Measurements from ENCODE around the gene TEDC2. TPM values are rescaled to one million over a fixed set of nuclear protein-coding genes. Genes with fewer than 3 reads are reported as not detected.
A peak's percentile ranks its signal among the peaks of the same experiment; 100 is the strongest.

Gene TEDC2
- total and polyA plus RNA-seq, 3 experiments from 2014 or later = 0.56 to 34.2 (median 32.1) TPM

GRCh38 chr16:2497116-2497630, 37.3 kb downstream of the TEDC2 start:
- no peak for DNase-seq
- H3K27me3 Mint-ChIP-seq = no peaks in the 10 kb centered on the region
- H3K4me1 Mint-ChIP-seq = no peaks in the 10 kb centered on the region
- H3K9me3 Mint-ChIP-seq = no peaks in the 10 kb centered on the region
- ChIA-PET CTCF (interaction anchor here (2.1 kb wide), 1 partner anchor 302 kb away, joined by 5 read pairs; no protein-coding TSS in a partner anchor), POLR2A (no interaction called here)
- H3K36me3 Mint-ChIP-seq = peaks cover 0 to 23% (median 2%) of the 10 kb centered on the region in 3 donors
- no peaks in the 10 kb centered on the region for H3K27me3 ChIP-seq (ENCODE audit: insufficient read depth, low read length, poor library complexity, severe bottlenecking)
- peak overlapping the region in 2 of 8 donors; percentile 10 to 80 for H3K27ac Mint-ChIP-seq
- no peaks in the 10 kb centered on the region for H3K9me3 ChIP-seq (ENCODE audit: low read length)
- H3K36me3 ChIP-seq (ENCODE audit: insufficient read depth, low read length) = no peaks in the 10 kb centered on the region
- peaks cover 8% of the 10 kb centered on the region for H3K4me1 ChIP-seq (ENCODE audit: insufficient read depth, low read length)
- no peak overlapping the region for H3K4me3 Mint-ChIP-seq
- no peak overlapping the region for H3K4me3 ChIP-seq (ENCODE audit: low read length)
- H3K27ac ChIP-seq (ENCODE audit: low read depth, low read length) = peak overlapping the region; percentile 33

GRCh38 chr16:2497695-2498484, 38.0 kb downstream of the TEDC2 start:
- Mint-ChIP-seq H3K9me3 (no peaks in the 10 kb centered on the region), H3K4me3 (no peak overlapping the region), H3K27me3 (no peaks in the 10 kb centered on the region), H3K36me3 (peaks cover 0 to 23% (median 0%) of the 10 kb centered on the region in 3 donors), H3K27ac (peak overlapping the region in 2 of 8 donors; percentile 10 to 80), H3K4me1 (no peaks in the 10 kb centered on the region)
- DNase-seq = no peak
- H3K36me3 ChIP-seq (ENCODE audit: insufficient read depth, low read length) = no peaks in the 10 kb centered on the region
- POLR2A ChIA-PET = no interaction called here
- H3K9me3 ChIP-seq (ENCODE audit: low read length) = no peaks in the 10 kb centered on the region
- no peaks in the 10 kb centered on the region for H3K27me3 ChIP-seq (ENCODE audit: insufficient read depth, low read length, poor library complexity, severe bottlenecking)
- H3K27ac ChIP-seq (ENCODE audit: low read depth, low read length) = peak overlapping the region; percentile 33
- CTCF ChIA-PET = interaction anchor here (2.1 kb wide), 1 partner anchor 303 kb away, joined by 5 read pairs; no protein-coding TSS in a partner anchor
- no peak overlapping the region for H3K4me3 ChIP-seq (ENCODE audit: low read length)
- H3K4me1 ChIP-seq (ENCODE audit: insufficient read depth, low read length) = peaks cover 8% of the 10 kb centered on the region

GRCh38 chr16:2498531-2499253, 38.8 kb downstream of the TEDC2 start:
- CTCF ChIA-PET = interaction anchor here (2.1 kb wide), 1 partner anchor 304 kb away, joined by 5 read pairs; no protein-coding TSS in a partner anchor
- DNase-seq = no peak
- Histone ChIP-seq H3K4me1 (ENCODE audit: insufficient read depth, low read length) (peaks cover 8% of the 10 kb centered on the region), H3K9me3 (ENCODE audit: low read length) (no peaks in the 10 kb centered on the region), H3K27me3 (ENCODE audit: insufficient read depth, low read length, poor library complexity, severe bottlenecking) (no peaks in the 10 kb centered on the region), H3K36me3 (ENCODE audit: insufficient read depth, low read length) (no peaks in the 10 kb centered on the region), H3K27ac (ENCODE audit: low read depth, low read length) (no peak overlapping the region), H3K4me3 (ENCODE audit: low read length) (no peak overlapping the region)
- H3K27me3 Mint-ChIP-seq = no peaks in the 10 kb centered on the region
- H3K9me3 Mint-ChIP-seq = no peaks in the 10 kb centered on the region
- POLR2A ChIA-PET = no interaction called here
- H3K36me3 Mint-ChIP-seq = peaks cover 0 to 23% (median 0%) of the 10 kb centered on the region in 3 donors
- no peaks in the 10 kb centered on the region for H3K4me1 Mint-ChIP-seq
- H3K27ac Mint-ChIP-seq = no peak overlapping the region
- no peak overlapping the region for H3K4me3 Mint-ChIP-seq

GRCh38 chr16:2499454-2499853, 39.5 kb downstream of the TEDC2 start:
- H3K9me3 Mint-ChIP-seq = no peaks in the 10 kb centered on the region
- DNase-seq = no peak
- H3K27me3 Mint-ChIP-seq = no peaks in the 10 kb centered on the region
- ChIA-PET CTCF (interaction anchor here (2.1 to 2.8 kb wide), 2 partner anchors 305 kb away, joined by 5 to 28 read pairs; no protein-coding TSS in a partner anchor), POLR2A (no interaction called here)
- no peaks in the 10 kb centered on the region for H3K4me1 Mint-ChIP-seq
- Histone ChIP-seq H3K9me3 (ENCODE audit: low read length) (no peaks in the 10 kb centered on the region), H3K27ac (ENCODE audit: low read depth, low read length) (no peak overlapping the region), H3K27me3 (ENCODE audit: insufficient read depth, low read length, poor library complexity, severe bottlenecking) (no peaks in the 10 kb centered on the region), H3K36me3 (ENCODE audit: insufficient read depth, low read length) (no peaks in the 10 kb centered on the region), H3K4me1 (ENCODE audit: insufficient read depth, low read length) (peaks cover 8% of the 10 kb centered on the region), H3K4me3 (ENCODE audit: low read length) (no peak overlapping the region)
- peaks cover 0 to 23% (median 0%) of the 10 kb centered on the region in 3 donors for H3K36me3 Mint-ChIP-seq
- H3K27ac Mint-ChIP-seq = no peak overlapping the region
- no peak overlapping the region for H3K4me3 Mint-ChIP-seq

- H3K27me3 Mint-ChIP-seq = no peaks in the 10 kb centered on the region
- Histone ChIP-seq H3K27me3 (ENCODE audit: insufficient read depth, low read length, poor library complexity, severe bottlenecking) (no peaks in the 10 kb centered on the region), H3K36me3 (ENCODE audit: insufficient read depth, low read length) (no peaks in the 10 kb centered on the region), H3K4me1 (ENCODE audit: insufficient read depth, low read length) (peaks cover 8% of the 10 kb centered on the region), H3K9me3 (ENCODE audit: low read length) (no peaks in the 10 kb centered on the region), H3K27ac (ENCODE audit: low read depth, low read length) (no peak overlapping the region), H3K4me3 (ENCODE audit: low read length) (no peak overlapping the region)
- DNase-seq = no peak
- no peaks in the 10 kb centered on the region for H3K4me1 Mint-ChIP-seq
- H3K9me3 Mint-ChIP-seq = no peaks in the 10 kb centered on the region
- peaks cover 0 to 23% (median 0%) of the 10 kb centered on the region in 3 donors for H3K36me3 Mint-ChIP-seq
- ChIA-PET POLR2A (no interaction called here), CTCF (interaction anchor here (0.8 to 2.8 kb wide), 7 partner anchors 13 to 359 kb away, joined by 3 to 28 read pairs (median 3); partner anchors contain the start of genes ABCA3 and CCNF)
- H3K4me3 Mint-ChIP-seq = no peak overlapping the region
- H3K27ac Mint-ChIP-seq = no peak overlapping the region
These were observed 40.1 kb downstream of the TEDC2 start for GRCh38 chr16:2499890-2500429.

DNA sequence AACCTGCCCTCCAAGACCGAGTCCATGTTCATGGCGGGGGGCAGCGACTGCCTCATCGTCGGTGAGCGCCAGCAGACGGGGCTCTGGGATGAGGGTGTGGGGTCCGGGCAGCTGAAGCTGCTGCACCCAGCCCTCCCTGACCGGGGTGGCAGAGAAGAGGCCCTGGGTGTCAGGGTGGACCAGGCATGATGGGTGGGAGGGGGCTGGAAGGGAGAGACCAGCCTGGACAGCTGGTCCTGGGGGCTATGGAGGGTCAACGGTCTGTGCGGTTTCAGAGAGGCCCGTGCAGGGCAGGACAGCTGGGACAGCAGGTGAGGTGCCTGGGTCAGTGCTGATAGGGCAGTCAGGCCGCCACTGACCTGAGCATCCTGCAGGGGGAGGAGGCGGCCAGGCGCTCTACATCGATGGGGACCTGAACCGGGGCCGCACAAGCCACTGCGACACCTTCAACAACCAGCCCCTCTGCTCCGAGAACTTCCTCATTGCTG, 40.6 kb downstream of the TEDC2 start:
- Mint-ChIP-seq H3K27ac (no peak overlapping the region), H3K4me3 (no peak overlapping the region), H3K27me3 (no peaks in the 10 kb centered on the region), H3K9me3 (no peaks in the 10 kb centered on the region), H3K36me3 (peaks cover 0 to 22% (median 0%) of the 10 kb centered on the region in 3 donors), H3K4me1 (no peaks in the 10 kb centered on the region)
- Histone ChIP-seq H3K27ac (ENCODE audit: low read depth, low read length) (no peak overlapping the region), H3K4me3 (ENCODE audit: low read length) (no peak overlapping the region), H3K4me1 (ENCODE audit: insufficient read depth, low read length) (peaks cover 8% of the 10 kb centered on the region), H3K9me3 (ENCODE audit: low read length) (no peaks in the 10 kb centered on the region), H3K36me3 (ENCODE audit: insufficient read depth, low read length) (no peaks in the 10 kb centered on the region), H3K27me3 (ENCODE audit: insufficient read depth, low read length, poor library complexity, severe bottlenecking) (no peaks in the 10 kb centered on the region)
- ChIA-PET CTCF (interaction anchor here (0.6 to 2.8 kb wide), 15 partner anchors 8 to 360 kb away, joined by 3 to 28 read pairs (median 3); partner anchors contain the start of genes ABCA3, CCNF, CEMP1 and TEDC2), POLR2A (interaction anchor here (1.3 kb wide), 1 partner anchor 306 kb away, joined by 3 read pairs; no protein-coding TSS in a partner anchor)
- no peak for DNase-seq

DNA sequence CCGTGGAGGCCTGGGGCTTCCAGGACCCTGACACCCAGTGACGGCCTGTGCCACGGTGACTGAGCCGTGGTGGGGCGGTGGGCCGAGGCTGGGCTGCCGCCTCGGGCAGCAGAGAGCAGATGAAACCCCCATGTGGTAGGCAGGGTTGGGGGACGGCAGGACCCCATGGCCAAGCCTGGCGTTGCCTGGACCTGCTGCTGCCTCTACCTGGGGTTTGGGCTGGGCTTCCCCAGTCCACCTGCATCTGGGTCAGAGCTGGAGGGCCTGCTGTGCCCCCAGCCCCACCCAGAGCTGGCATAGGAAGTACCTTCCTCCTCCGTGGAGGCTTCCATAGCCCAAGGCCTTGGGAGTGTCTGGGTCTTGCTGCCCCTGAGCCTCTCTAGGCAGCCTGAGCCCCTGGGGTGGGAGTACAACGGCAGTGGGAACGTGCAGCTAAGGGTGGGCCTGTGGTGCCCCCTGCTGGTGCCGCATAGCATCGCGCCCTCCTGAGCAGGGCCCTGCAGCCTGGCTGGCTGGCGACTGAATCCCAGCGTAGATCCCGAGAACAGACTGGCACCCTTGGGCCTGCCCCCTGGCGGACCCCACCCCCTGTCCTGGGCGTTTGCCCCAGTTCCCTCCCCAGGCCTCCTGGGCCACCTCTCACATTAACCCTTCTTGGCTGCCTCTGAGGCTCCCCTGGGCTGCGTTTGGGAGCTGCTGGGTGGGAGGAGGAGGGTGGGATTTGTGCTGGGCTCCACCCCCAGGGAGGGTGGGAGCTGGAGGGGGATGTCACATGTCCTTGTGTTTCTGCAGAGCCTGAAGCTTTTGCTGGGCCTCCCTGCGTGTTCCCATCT, 41.2 kb downstream of the TEDC2 start:
- Histone ChIP-seq H3K4me3 (ENCODE audit: low read length) (no peak overlapping the region), H3K36me3 (ENCODE audit: insufficient read depth, low read length) (no peaks in the 10 kb centered on the region), H3K27me3 (ENCODE audit: insufficient read depth, low read length, poor library complexity, severe bottlenecking) (no peaks in the 10 kb centered on the region), H3K9me3 (ENCODE audit: low read length) (no peaks in the 10 kb centered on the region), H3K4me1 (ENCODE audit: insufficient read depth, low read length) (peaks cover 8% of the 10 kb centered on the region), H3K27ac (ENCODE audit: low read depth, low read length) (no peak overlapping the region)
- ChIA-PET POLR2A (interaction anchor here (0.6 to 1.3 kb wide), 2 partner anchors 101 to 307 kb away, joined by 3 read pairs; no protein-coding TSS in a partner anchor), CTCF (interaction anchor here (0.6 to 2.8 kb wide), 19 partner anchors 9 to 360 kb away, joined by 3 to 28 read pairs (median 3); partner anchors contain the start of genes ABCA3, CCNF, CEMP1 and TEDC2)
- H3K4me1 Mint-ChIP-seq = no peaks in the 10 kb centered on the region
- peak overlapping the region in 1 of 8 donors; percentile 72 for H3K27ac Mint-ChIP-seq
- DNase-seq = peak; percentile 70 to 85 (median 72)
- no peaks in the 10 kb centered on the region for H3K27me3 Mint-ChIP-seq
- no peaks in the 10 kb centered on the region for H3K9me3 Mint-ChIP-seq
- no peak overlapping the region for H3K4me3 Mint-ChIP-seq
- H3K36me3 Mint-ChIP-seq = peaks cover 0 to 17% (median 0%) of the 10 kb centered on the region in 3 donors
